Gastroesophageal sphincter (tissue), 4 donors: ENCODE results near the gene LATS2. TPM values are rescaled to one million over a fixed set of nuclear protein-coding genes. Genes with fewer than 3 reads are reported as not detected.

Source experiments
- ATAC-seq: fragments of 150-250 bp; one replicate; pipeline ENCODE4 v1.9.1; 2016; ENCODE audit warnings: mild to moderate bottlenecking, moderate library complexity
- H3K27ac ChIP-seq, 4 donors: fragments of 200-600 bp; sonication (generic) in 3 of 4; 1 replicate in 3 of 4; 2 replicates in 1 of 4; pipeline ENCODE4 v1.5.1; 2016 to 2019
- H3K27me3 ChIP-seq: fragments of 200-600 bp; sonication (generic); one replicate; pipeline ENCODE4 v1.5.1; 2019
- H3K36me3 ChIP-seq, 2 donors: fragments of 200-600 bp; sonication (generic); one replicate each; pipeline ENCODE4 v1.5.1; 2019; ENCODE audit warnings: control low read depth in 1 of 2
- H3K4me1 ChIP-seq, 3 donors: fragments of 200-600 bp; sonication (generic); 1 replicate in 2 of 3; 2 replicates in 1 of 3; pipeline ENCODE4 v1.5.1; 2016 to 2019; ENCODE audit warnings: control low read depth in 2 of 3
- H3K4me3 ChIP-seq, 2 donors: fragments of 200-600 bp; sonication (generic); one replicate each; pipeline ENCODE4 v1.5.1; 2019; ENCODE audit warnings: mild to moderate bottlenecking in 1 of 2, moderate library complexity in 1 of 2
- H3K9me3 ChIP-seq, 3 donors: fragments of 200-600 bp; sonication (generic); one replicate each; pipeline ENCODE4 v1.5.1; 2017 to 2019; ENCODE audit warnings: control low read depth in 2 of 3
- CTCF ChIP-seq, 4 experiments: fragments of 200-600 bp in 2 of 4; fragments of 450-650 bp in 2 of 4; sonication (generic) in 1 of 4; IDR thresholded peaks; one replicate each; pipeline ENCODE4 v1.5.1; 2017 to 2019; ENCODE audit warnings: antibody characterized with exemption in 4 of 4, mild to moderate bottlenecking in 2 of 4, moderate library complexity in 2 of 4
- EP300 ChIP-seq: sonication (generic); formaldehyde crosslinking; IDR thresholded peaks from one replicate; pipeline ENCODE4 v1.6.1; 2017; ENCODE audit warnings: antibody characterized with exemption, mild to moderate bottlenecking
- POLR2A ChIP-seq, 2 donors: fragments of 450-650 bp; IDR thresholded peaks; one replicate each; pipeline ENCODE4 v1.6.1; 2017; ENCODE audit warnings: antibody characterized with exemption in 2 of 2, mild to moderate bottlenecking in 2 of 2, moderate library complexity in 1 of 2
- POLR2AphosphoS5 ChIP-seq: sonication (generic); formaldehyde crosslinking; IDR thresholded peaks from one replicate; pipeline ENCODE4 v1.6.1; 2017; ENCODE audit warnings: antibody characterized with exemption
- WGBS, 2 donors: methylation state at CpG; one replicate each; pipeline ENCODE4 v1.1.5; 2018; ENCODE audit warnings: low coverage in 1 of 2; 5-methylcytosine and 5-hydroxymethylcytosine counted together
- total RNA-seq, 4 donors: library from RNA; depleted of rRNA; stranded (reverse); fragments of >200 nt; gene quantifications; one replicate each; pipeline ENCODE4 v1.1.0, GENCODE V29; 2016

The LATS2 gene
- total RNA-seq, 4 donors from 2014 or later: 42.2 to 95.4 (median 56.5) TPM

GRCh38 chr13:21074546-21074945, 13.2 kb upstream of the LATS2 start:
- no peaks in the 10 kb centered on the region for H3K27me3 ChIP-seq
- WGBS, 2 donors: 49 to 53% methylated on average over 8 to 10 of the region's 10 CpGs
- no peaks in the 10 kb centered on the region for H3K36me3 ChIP-seq
- TF ChIP-seq EP300: no peak
- no peak for TF ChIP-seq POLR2A (IDR thresholded peaks at IDR 0.05)
- TF ChIP-seq POLR2AphosphoS5: no peak
- TF ChIP-seq CTCF (IDR thresholded peaks at IDR 0.05): no peak
- H3K27ac ChIP-seq: peak overlapping the region in 3 of 4 donors; percentile 70 to 79 (median 78)
- peaks cover 0 to 42% (median 0%) of the 10 kb centered on the region in 3 donors for H3K4me1 ChIP-seq
- H3K9me3 ChIP-seq: no peaks in the 10 kb centered on the region
- no peak for ATAC-seq
- peak overlapping the region in 1 of 2 donors; percentile 61 for H3K4me3 ChIP-seq

- H3K4me1 ChIP-seq: peaks cover 0 to 50% (median 6%) of the 10 kb centered on the region in 3 donors
- H3K27ac ChIP-seq: peak overlapping the region in 1 of 4 donors; percentile 79
- no peak for ATAC-seq
- no peaks in the 10 kb centered on the region for H3K9me3 ChIP-seq
- H3K4me3 ChIP-seq: no peak overlapping the region
- no peaks in the 10 kb centered on the region for H3K36me3 ChIP-seq
- H3K27me3 ChIP-seq: no peaks in the 10 kb centered on the region
- TF ChIP-seq EP300 (no peak), CTCF (IDR thresholded peaks at IDR 0.05) (no peak), POLR2AphosphoS5 (no peak), POLR2A (IDR thresholded peaks at IDR 0.05) (no peak)
These were observed 10.5 kb upstream of the LATS2 start for GRCh38 chr13:21071924-21072323.

- H3K4me3 ChIP-seq: no peak overlapping the region
- no peaks in the 10 kb centered on the region for H3K27me3 ChIP-seq
- H3K36me3 ChIP-seq: no peaks in the 10 kb centered on the region
- ATAC-seq: no peak
- peaks cover 0 to 46% (median 6%) of the 10 kb centered on the region in 3 donors for H3K4me1 ChIP-seq
- no peaks in the 10 kb centered on the region for H3K9me3 ChIP-seq
- 62 to 76% methylated on average over 3 to 4 of the region's 4 CpGs for WGBS, 2 donors
- TF ChIP-seq CTCF (IDR thresholded peaks at IDR 0.05) (no peak), POLR2A (IDR thresholded peaks at IDR 0.05) (no peak), POLR2AphosphoS5 (no peak), EP300 (no peak)
- peak overlapping the region in 1 of 4 donors; percentile 79 for H3K27ac ChIP-seq
These were observed 9.6 kb upstream of the LATS2 start for GRCh38 chr13:21071015-21071414.

- TF ChIP-seq POLR2AphosphoS5: peak; percentile 87
- no peak for TF ChIP-seq POLR2A (IDR thresholded peaks at IDR 0.05)
- no peak for TF ChIP-seq EP300
- TF ChIP-seq CTCF (IDR thresholded peaks at IDR 0.05): no peak
- no peaks in the 10 kb centered on the region for H3K9me3 ChIP-seq
- peaks cover 0 to 34% (median 6%) of the 10 kb centered on the region in 3 donors for H3K4me1 ChIP-seq
- H3K4me3 ChIP-seq: no peak overlapping the region
- no peaks in the 10 kb centered on the region for H3K36me3 ChIP-seq
- WGBS, 2 donors: 15 to 16% methylated on average over 4 to 6 of the region's 6 CpGs
- H3K27ac ChIP-seq: peak overlapping the region; percentile 36 to 80 (median 58)
- no peaks in the 10 kb centered on the region for H3K27me3 ChIP-seq
- peak; percentile 91 for ATAC-seq
These were observed 8.2 kb upstream of the LATS2 start for GRCh38 chr13:21069561-21070004.

- H3K4me3 ChIP-seq: no peak overlapping the region
- no peak overlapping the region for H3K27ac ChIP-seq
- ATAC-seq: no peak
- WGBS, 2 donors: 78 to 90% methylated on average over 1 to 4 of the region's 4 CpGs
- TF ChIP-seq EP300 (no peak), POLR2A (IDR thresholded peaks at IDR 0.05) (no peak), POLR2AphosphoS5 (no peak), CTCF (IDR thresholded peaks at IDR 0.05) (no peak)
- H3K27me3 ChIP-seq: no peaks in the 10 kb centered on the region
- no peaks in the 10 kb centered on the region for H3K9me3 ChIP-seq
- peaks cover 0 to 28% (median 6%) of the 10 kb centered on the region in 3 donors for H3K4me1 ChIP-seq
- H3K36me3 ChIP-seq: no peaks in the 10 kb centered on the region
These were observed 6.5 kb upstream of the LATS2 start for GRCh38 chr13:21067848-21068247.
